IPS DF 4.7 (cell line): Measurements from ENCODE around the gene ACTN2.
"Not testable (repeated sequence)": the region's sequence is repeated elsewhere in the genome, so short reads cannot be mapped to it uniquely, and the experiment has no call there.

ENCODE experiments used
- DNase-seq: peaks from one replicate; pipeline ENCODE4 v3.0.0-alpha.2; 2013; ENCODE audit warnings: low spot score; ENCODE audit errors: extremely low read depth

ACTN2 gene

GRCh38 chr1:236685917-236686814 lies at the start of gene ACTN2:
ACTN2 (plus strand) TSS chr1:236686499; CDS start chr1:236686674, 175 bp downstream.
- no peak for DNase-seq

GRCh38 chr1:236638945-236639344 lies 47.4 kb upstream of the ACTN2 start:
- no peak for DNase-seq

- DNase-seq, result no peak
Observed at GRCh38 chr1:236639686-236640085, 46.6 kb upstream of the ACTN2 start.

- no peak for DNase-seq
Observed at GRCh38 chr1:236642763-236643162, 43.5 kb upstream of the ACTN2 start.

GRCh38 chr1:236645016-236645680 lies 41.2 kb upstream of the ACTN2 start:
- no peak for DNase-seq

GRCh38 chr1:236654511-236654910 lies 31.8 kb upstream of the ACTN2 start:
- DNase-seq, result no peak

- no peak for DNase-seq
Observed at GRCh38 chr1:236654957-236655356, 31.3 kb upstream of the ACTN2 start.

GRCh38 chr1:236657398-236657797 lies 28.9 kb upstream of the ACTN2 start:
- DNase-seq, result no peak

GRCh38 chr1:236659792-236660587 lies 26.3 kb upstream of the ACTN2 start:
- no peak for DNase-seq

GRCh38 chr1:236663934-236664333 lies 22.4 kb upstream of the ACTN2 start:
- DNase-seq, result no peak

GRCh38 chr1:236668909-236669308 lies 17.4 kb upstream of the ACTN2 start:
- DNase-seq, result not testable (repeated sequence)

- no peak for DNase-seq
Observed at GRCh38 chr1:236670060-236670459, 16.2 kb upstream of the ACTN2 start.

GRCh38 chr1:236673289-236673919 lies 12.9 kb upstream of the ACTN2 start:
- DNase-seq, result no peak

GRCh38 chr1:236677641-236678235 lies 8.6 kb upstream of the ACTN2 start:
- DNase-seq, result no peak

GRCh38 chr1:236681219-236681618 lies 5.1 kb upstream of the ACTN2 start:
- no peak for DNase-seq

- DNase-seq, result no peak
Observed at GRCh38 chr1:236685205-236685916, 938 bp upstream of the ACTN2 start.

GRCh38 chr1:236686815-236687160 lies 489 bp downstream of the ACTN2 start:
- no peak for DNase-seq

GRCh38 chr1:236687273-236687672 lies 974 bp downstream of the ACTN2 start:
- DNase-seq, result no peak

GRCh38 chr1:236688705-236689104 lies 2.4 kb downstream of the ACTN2 start:
- no peak for DNase-seq
